ENCODE results near the gene CUZD1. TPM values are rescaled to one million over a fixed set of nuclear protein-coding genes. Genes with fewer than 3 reads are reported as not detected.

CUZD1 gene, protein sequence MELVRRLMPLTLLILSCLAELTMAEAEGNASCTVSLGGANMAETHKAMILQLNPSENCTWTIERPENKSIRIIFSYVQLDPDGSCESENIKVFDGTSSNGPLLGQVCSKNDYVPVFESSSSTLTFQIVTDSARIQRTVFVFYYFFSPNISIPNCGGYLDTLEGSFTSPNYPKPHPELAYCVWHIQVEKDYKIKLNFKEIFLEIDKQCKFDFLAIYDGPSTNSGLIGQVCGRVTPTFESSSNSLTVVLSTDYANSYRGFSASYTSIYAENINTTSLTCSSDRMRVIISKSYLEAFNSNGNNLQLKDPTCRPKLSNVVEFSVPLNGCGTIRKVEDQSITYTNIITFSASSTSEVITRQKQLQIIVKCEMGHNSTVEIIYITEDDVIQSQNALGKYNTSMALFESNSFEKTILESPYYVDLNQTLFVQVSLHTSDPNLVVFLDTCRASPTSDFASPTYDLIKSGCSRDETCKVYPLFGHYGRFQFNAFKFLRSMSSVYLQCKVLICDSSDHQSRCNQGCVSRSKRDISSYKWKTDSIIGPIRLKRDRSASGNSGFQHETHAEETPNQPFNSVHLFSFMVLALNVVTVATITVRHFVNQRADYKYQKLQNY
- 1 to 10 TPM; 1.3 to 1.5 TPM for total RNA-seq

- no peaks in the 10 kb centered on the region for H3K27me3 Mint-ChIP-seq
- CTCF ChIA-PET = no interaction called here
- intact Hi-C loops (cut with micrococcal nuclease) = no loop called here
- H3K4me1 Mint-ChIP-seq (ENCODE audit: low read depth) = no peaks in the 10 kb centered on the region
- POLR2A ChIA-PET = no interaction called here
- no peak for DNase-seq
- no peak for TF ChIP-seq CTCF (IDR thresholded peaks at IDR 0.05)
- H3K4me3 Mint-ChIP-seq = no peak within 1 kb of the TSS
- H3K27ac Mint-ChIP-seq = no peak within 1 kb of the TSS
- ATAC-seq = no peak
- peaks cover 44% of the 10 kb centered on the region for H3K36me3 Mint-ChIP-seq (ENCODE audit: low read depth)
- peaks cover 3% of the 10 kb centered on the region for H3K9me3 Mint-ChIP-seq
Measured at GRCh38 chr10:122845783-122846332, at the start of gene CUZD1. TSS of gene CUZD1 (minus strand) at chr10:122845857. CDS start at chr10:122845843, 14 bp downstream.

DNA sequence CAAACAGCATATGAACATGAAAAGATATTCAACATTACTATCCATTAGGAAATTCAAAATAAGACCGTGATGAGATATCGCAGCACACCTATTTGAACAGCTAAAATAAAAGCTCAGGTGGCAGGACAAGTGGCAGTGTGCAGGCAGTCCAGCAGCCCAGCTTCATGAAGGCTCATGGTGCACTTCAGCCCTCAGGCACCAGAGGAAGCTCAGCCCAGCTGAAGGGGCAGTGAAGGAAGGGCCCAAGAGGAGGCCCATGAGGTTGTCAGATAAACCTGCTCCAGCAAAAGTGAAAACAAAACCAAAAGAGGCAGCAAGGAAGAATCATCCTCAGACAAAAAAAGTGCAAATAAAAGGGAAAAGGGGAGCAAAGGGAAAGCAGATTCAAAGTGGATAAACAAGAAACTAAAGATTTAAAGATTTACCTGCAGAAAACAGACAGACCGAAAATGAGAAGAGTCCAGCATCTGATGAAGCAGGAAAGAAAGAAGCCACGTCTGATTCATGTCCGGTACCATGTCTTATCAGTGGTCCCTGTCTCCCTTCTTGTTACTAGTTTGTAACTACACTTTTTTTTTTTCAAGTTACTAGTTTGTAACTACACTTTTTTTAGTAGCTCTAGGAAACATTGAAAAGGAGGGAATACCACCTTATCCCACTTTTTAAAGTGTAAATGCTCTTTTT lies 48.7 kb upstream of the CUZD1 start:
- peaks cover 1% of the 10 kb centered on the region for H3K27me3 Mint-ChIP-seq
- peaks cover 6% of the 10 kb centered on the region for H3K4me1 Mint-ChIP-seq (ENCODE audit: low read depth)
- TF ChIP-seq CTCF (IDR thresholded peaks at IDR 0.05) = no peak
- no peak overlapping the region for H3K4me3 Mint-ChIP-seq
- ChIA-PET POLR2A (interaction anchor here (0.7 kb wide), 1 partner anchor 342 kb away, joined by 3 read pairs; no protein-coding TSS in a partner anchor), CTCF (no interaction called here)
- ATAC-seq (no peak), DNase-seq (no peak)
- peaks cover 21% of the 10 kb centered on the region for H3K36me3 Mint-ChIP-seq (ENCODE audit: low read depth)
- H3K9me3 Mint-ChIP-seq = no peaks in the 10 kb centered on the region
- no peak overlapping the region for H3K27ac Mint-ChIP-seq
- intact Hi-C loops (cut with micrococcal nuclease) = no loop called here

DNA sequence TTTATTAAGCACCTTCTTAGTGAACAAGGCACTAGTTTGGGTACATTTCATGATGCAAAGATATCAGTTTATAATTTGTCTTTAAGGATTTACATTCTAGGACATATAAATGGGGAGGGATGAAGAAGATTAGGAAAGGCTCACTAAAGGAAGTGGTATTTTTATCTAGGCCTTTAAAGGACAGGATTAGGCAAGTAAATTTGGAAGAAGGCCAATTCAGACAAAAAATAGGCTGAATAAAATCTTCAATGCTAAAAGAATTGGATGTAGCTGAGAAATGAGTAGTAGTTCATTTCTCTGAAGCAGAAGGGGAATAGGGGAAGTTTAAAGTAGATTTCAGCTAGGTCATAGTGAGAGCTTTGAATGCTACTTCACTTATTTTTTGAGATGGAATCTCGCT lies 38.5 kb upstream of the CUZD1 start:
- no peak for TF ChIP-seq CTCF (IDR thresholded peaks at IDR 0.05)
- intact Hi-C loops (cut with micrococcal nuclease) = no loop called here
- Mint-ChIP-seq H3K4me3 (no peak overlapping the region), H3K36me3 (ENCODE audit: low read depth) (peaks cover 33% of the 10 kb centered on the region), H3K27me3 (no peaks in the 10 kb centered on the region), H3K9me3 (no peaks in the 10 kb centered on the region), H3K4me1 (ENCODE audit: low read depth) (peaks cover 16% of the 10 kb centered on the region), H3K27ac (no peak overlapping the region)
- CTCF ChIA-PET = no interaction called here
- ATAC-seq (no peak), DNase-seq (no peak)
- POLR2A ChIA-PET = no interaction called here

- ATAC-seq = no peak
- H3K27me3 Mint-ChIP-seq = no peaks in the 10 kb centered on the region
- no peak for TF ChIP-seq CTCF (IDR thresholded peaks at IDR 0.05)
- CTCF ChIA-PET = no interaction called here
- no peak overlapping the region for H3K4me3 Mint-ChIP-seq
- no peaks in the 10 kb centered on the region for H3K9me3 Mint-ChIP-seq
- DNase-seq = no peak
- POLR2A ChIA-PET = no interaction called here
- H3K4me1 Mint-ChIP-seq (ENCODE audit: low read depth) = peaks cover 28% of the 10 kb centered on the region
- H3K36me3 Mint-ChIP-seq (ENCODE audit: low read depth) = peaks cover 44% of the 10 kb centered on the region
- no peak overlapping the region for H3K27ac Mint-ChIP-seq
- intact Hi-C loops (cut with micrococcal nuclease) = no loop called here
Measured at GRCh38 chr10:122882766-122883165, 37.1 kb upstream of the CUZD1 start.
